Thyroid gland (tissue), 4 donors: ENCODE results near the gene SPEF2. TPM values are rescaled to one million over a fixed set of nuclear protein-coding genes. Genes with fewer than 3 reads are reported as not detected.

Source experiments
- DNase-seq, 2 donors: peaks; one replicate each; pipeline ENCODE4 v3.0.0-alpha.2; 2019
- H3K27ac ChIP-seq, 3 donors: fragments of 200-600 bp; sonication (generic); 1 replicate in 2 of 3; 2 replicates in 1 of 3; pipeline ENCODE4 v1.5.1; 2016 to 2019; ENCODE audit warnings: mild to moderate bottlenecking in 1 of 3, moderate library complexity in 1 of 3
- H3K27me3 ChIP-seq: fragments of 200-600 bp; sonication (generic); one replicate; pipeline ENCODE4 v1.5.1; 2019
- H3K36me3 ChIP-seq, 2 donors: fragments of 200-600 bp; sonication (generic); one replicate each; pipeline ENCODE4 v1.5.1; 2016 to 2019
- H3K4me1 ChIP-seq, 2 donors: fragments of 200-600 bp; sonication (generic); one replicate each; pipeline ENCODE4 v1.5.1; 2017 to 2019
- H3K4me3 ChIP-seq, 3 donors: fragments of 200-600 bp; sonication (generic); replicated peaks in 1 of 3; 1 replicate in 2 of 3; 2 replicates in 1 of 3; pipeline ENCODE4 v1.5.1; 2016; ENCODE audit warnings: mild to moderate bottlenecking in 1 of 3
- H3K9me3 ChIP-seq: fragments of 200-600 bp; sonication (generic); one replicate; pipeline ENCODE4 v1.5.1; 2017
- POLR2A ChIP-seq, 2 donors: fragments of 450-650 bp; IDR thresholded peaks; one replicate each; pipeline ENCODE4 v1.6.1; 2017; ENCODE audit warnings: antibody characterized with exemption in 2 of 2, mild to moderate bottlenecking in 2 of 2, moderate library complexity in 1 of 2
- WGBS, 2 donors: methylation state at CpG; one replicate each; pipeline ENCODE4 v1.1.5; 2017; 5-methylcytosine and 5-hydroxymethylcytosine counted together
- intact Hi-C: fragments of 100-400 bp; cut with DNase I; formaldehyde crosslinking; loops from one replicate; pipeline ENCODE4 v1.15.1; 2023
- total RNA-seq, 4 donors: library from RNA; depleted of rRNA; stranded (reverse); fragments of >200 nt; gene quantifications; one replicate each; pipeline ENCODE4 v1.2.3, GENCODE V29; 2016
- TF ChIP-seq, protein P1 (sequence below), 6 experiments: fragments of 200-600 bp in 3 of 6; fragments of 450-650 bp in 3 of 6; sonication (generic) in 3 of 6; IDR thresholded peaks; one replicate each; pipeline ENCODE4 v1.5.1; 2016 to 2019; ENCODE audit warnings: antibody characterized with exemption in 6 of 6, mild to moderate bottlenecking in 2 of 6, inconsistent platforms in 1 of 6, moderate library complexity in 1 of 6

SPEF2 gene
- total RNA-seq, 4 donors from 2014 or later, result 17.7 to 39.5 (median 21.5) TPM

DNA sequence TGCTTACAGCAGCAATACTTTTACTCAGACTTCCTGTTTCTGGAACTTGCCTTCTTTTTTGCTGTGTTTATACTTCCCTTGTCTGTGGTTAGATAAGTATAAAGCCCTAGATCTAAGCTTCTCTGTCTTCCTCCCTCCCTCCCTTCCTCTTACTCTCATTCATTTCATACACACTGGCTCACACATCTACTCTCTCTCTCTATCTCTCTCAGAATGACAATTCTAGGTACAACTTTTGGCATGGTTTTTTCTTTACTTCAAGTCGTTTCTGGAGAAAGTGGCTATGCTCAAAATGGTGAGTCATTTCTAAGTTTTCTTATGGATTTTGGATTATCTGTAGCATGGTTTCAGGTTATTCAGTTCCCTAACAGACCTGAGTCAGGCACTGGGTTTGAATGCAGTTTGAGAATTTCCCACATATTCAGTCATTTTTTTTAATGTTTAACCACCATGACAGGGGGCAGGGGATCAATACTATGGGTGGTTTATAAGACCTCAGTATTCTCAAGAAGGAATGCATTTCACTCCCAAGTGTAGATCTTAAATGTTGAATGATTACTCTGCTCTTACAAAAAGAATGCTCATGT is 239.2 kb downstream of the SPEF2 start, which contains the start of gene IL7R:
Gene IL7R (plus strand): TSS at position 127 of the 587 bp plus-strand sequence. CDS start 87 bp downstream, at position 214.
- no peak for DNase-seq
- no peak within 1 kb of the TSS for H3K4me3 ChIP-seq
- H3K4me1 ChIP-seq, result no peaks in the 10 kb centered on the region
- TF ChIP-seq, protein P1, sequence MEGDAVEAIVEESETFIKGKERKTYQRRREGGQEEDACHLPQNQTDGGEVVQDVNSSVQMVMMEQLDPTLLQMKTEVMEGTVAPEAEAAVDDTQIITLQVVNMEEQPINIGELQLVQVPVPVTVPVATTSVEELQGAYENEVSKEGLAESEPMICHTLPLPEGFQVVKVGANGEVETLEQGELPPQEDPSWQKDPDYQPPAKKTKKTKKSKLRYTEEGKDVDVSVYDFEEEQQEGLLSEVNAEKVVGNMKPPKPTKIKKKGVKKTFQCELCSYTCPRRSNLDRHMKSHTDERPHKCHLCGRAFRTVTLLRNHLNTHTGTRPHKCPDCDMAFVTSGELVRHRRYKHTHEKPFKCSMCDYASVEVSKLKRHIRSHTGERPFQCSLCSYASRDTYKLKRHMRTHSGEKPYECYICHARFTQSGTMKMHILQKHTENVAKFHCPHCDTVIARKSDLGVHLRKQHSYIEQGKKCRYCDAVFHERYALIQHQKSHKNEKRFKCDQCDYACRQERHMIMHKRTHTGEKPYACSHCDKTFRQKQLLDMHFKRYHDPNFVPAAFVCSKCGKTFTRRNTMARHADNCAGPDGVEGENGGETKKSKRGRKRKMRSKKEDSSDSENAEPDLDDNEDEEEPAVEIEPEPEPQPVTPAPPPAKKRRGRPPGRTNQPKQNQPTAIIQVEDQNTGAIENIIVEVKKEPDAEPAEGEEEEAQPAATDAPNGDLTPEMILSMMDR (IDR thresholded peaks at IDR 0.05), result no peak
- TF ChIP-seq POLR2A (IDR thresholded peaks at IDR 0.05), result peak in 1 of 2 donors; percentile 14
- no peaks in the 10 kb centered on the region for H3K36me3 ChIP-seq
- WGBS, 2 donors, result 46 to 72% methylated on average over 1 of the region's 1 CpG
- intact Hi-C loops, result no loop called here
- H3K9me3 ChIP-seq, result no peaks in the 10 kb centered on the region
- no peaks in the 10 kb centered on the region for H3K27me3 ChIP-seq
- no peak within 1 kb of the TSS for H3K27ac ChIP-seq

GRCh38 chr5:35857606-35858205 is 240.0 kb downstream of the SPEF2 start:
- intact Hi-C loops, result no loop called here
- 59 to 81% methylated on average over 2 of the region's 2 CpGs for WGBS, 2 donors
- DNase-seq, result no peak
- Histone ChIP-seq H3K27ac (no peak overlapping the region), H3K4me1 (no peaks in the 10 kb centered on the region), H3K9me3 (no peaks in the 10 kb centered on the region), H3K4me3 (no peak overlapping the region), H3K36me3 (no peaks in the 10 kb centered on the region), H3K27me3 (no peaks in the 10 kb centered on the region)
- TF ChIP-seq POLR2A (IDR thresholded peaks at IDR 0.05), result no peak
- TF ChIP-seq, protein P1 (IDR thresholded peaks at IDR 0.05), result no peak

GRCh38 chr5:35859101-35859661 is 241.5 kb downstream of the SPEF2 start:
- Histone ChIP-seq H3K4me1 (no peaks in the 10 kb centered on the region), H3K27me3 (no peaks in the 10 kb centered on the region), H3K9me3 (no peaks in the 10 kb centered on the region), H3K4me3 (no peak overlapping the region), H3K36me3 (no peaks in the 10 kb centered on the region), H3K27ac (no peak overlapping the region)
- DNase-seq, result no peak
- 73 to 78% methylated on average over 3 of the region's 3 CpGs for WGBS, 2 donors
- intact Hi-C loops, result no loop called here
- TF ChIP-seq, protein P1 (IDR thresholded peaks at IDR 0.05), result no peak
- TF ChIP-seq POLR2A (IDR thresholded peaks at IDR 0.05), result no peak

DNA sequence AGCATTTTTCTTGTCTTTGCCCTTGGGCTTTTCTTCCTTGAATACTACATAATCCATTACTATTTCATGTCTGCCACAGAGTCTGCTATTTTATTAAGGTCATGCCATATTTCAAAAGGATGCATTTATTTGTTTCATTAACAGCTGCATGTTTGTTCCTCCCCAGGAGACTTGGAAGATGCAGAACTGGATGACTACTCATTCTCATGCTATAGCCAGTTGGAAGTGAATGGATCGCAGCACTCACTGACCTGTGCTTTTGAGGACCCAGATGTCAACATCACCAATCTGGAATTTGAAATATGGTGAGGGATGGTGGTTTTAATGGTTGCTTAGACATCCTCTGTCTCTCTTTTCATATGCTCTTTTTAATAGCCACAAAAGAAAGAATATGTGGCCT is 243.0 kb downstream of the SPEF2 start:
- DNase-seq, result no peak
- 94 to 97% methylated on average over 1 of the region's 1 CpG for WGBS, 2 donors
- Histone ChIP-seq H3K27ac (no peak overlapping the region), H3K27me3 (no peaks in the 10 kb centered on the region), H3K9me3 (no peaks in the 10 kb centered on the region), H3K36me3 (no peaks in the 10 kb centered on the region), H3K4me1 (no peaks in the 10 kb centered on the region), H3K4me3 (no peak overlapping the region)
- intact Hi-C loops, result no loop called here
- TF ChIP-seq, protein P1 (IDR thresholded peaks at IDR 0.05), result no peak
- TF ChIP-seq POLR2A (IDR thresholded peaks at IDR 0.05), result no peak

DNA sequence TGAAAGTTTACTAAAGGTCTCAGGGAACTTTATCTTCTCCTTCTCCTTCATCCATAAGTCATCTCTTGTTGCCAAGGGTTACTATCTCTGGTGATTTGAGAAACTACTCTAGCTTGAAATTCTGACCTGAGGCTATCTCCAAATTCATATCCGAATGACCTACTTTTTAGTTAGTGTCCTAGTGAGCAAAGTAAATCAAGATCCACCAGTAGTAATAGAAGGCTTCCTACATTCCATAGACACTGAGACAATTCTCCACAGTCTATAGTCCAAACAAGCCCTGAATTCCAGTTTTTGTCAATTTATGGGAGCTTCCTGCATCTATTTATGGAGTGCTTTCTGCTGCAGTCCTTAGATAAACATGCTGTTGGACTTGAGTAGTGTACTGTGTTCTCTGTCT is 244.1 kb downstream of the SPEF2 start:
- H3K9me3 ChIP-seq, result no peaks in the 10 kb centered on the region
- TF ChIP-seq POLR2A (IDR thresholded peaks at IDR 0.05), result no peak
- TF ChIP-seq, protein P1 (IDR thresholded peaks at IDR 0.05), result no peak
- no peak for DNase-seq
- no peak overlapping the region for H3K27ac ChIP-seq
- H3K36me3 ChIP-seq, result no peaks in the 10 kb centered on the region
- no peaks in the 10 kb centered on the region for H3K27me3 ChIP-seq
- intact Hi-C loops, result no loop called here
- no peak overlapping the region for H3K4me3 ChIP-seq
- 88 to 100% methylated on average over 1 of the region's 1 CpG for WGBS, 2 donors
- H3K4me1 ChIP-seq, result no peaks in the 10 kb centered on the region
